ENCODE measurements around the gene ZNF524.

- TF ChIP-seq NR3C1 (CRISPR knock-in tag; conservative IDR thresholded peaks at IDR 0.05; ENCODE audit: low read depth) (no peak), E2F4 (CRISPR knock-in tag; IDR thresholded peaks at IDR 0.05; ENCODE audit: borderline replicate concordance, low read depth) (no peak), ARID4B (CRISPR knock-in tag; IDR thresholded peaks at IDR 0.05; ENCODE audit: borderline replicate concordance) (no peak), CTCF (IDR thresholded peaks at IDR 0.05) (no peak), CREB1 (CRISPR knock-in tag; IDR thresholded peaks at IDR 0.05) (no peak), ATF3 (CRISPR knock-in tag; conservative IDR thresholded peaks at IDR 0.05) (no peak)
Measured at GRCh38 chr19:55613396-55613795, 13.3 kb downstream of the ZNF524 start.

Measured in WTC11 (cell line).